Heart left ventricle (tissue), 16 donors: ENCODE results near the gene PRKG1. TPM values are rescaled to one million over a fixed set of nuclear protein-coding genes. Genes with fewer than 3 reads are reported as not detected.

ENCODE experiments used
- ATAC-seq, 4 donors: fragments of 200-7000 bp; cut with Tn5 transposase; one replicate each; pipeline ENCODE4 v1.9.1; 2020 to 2022; ENCODE audit warnings: moderate library complexity in 4 of 4, mild to moderate bottlenecking in 3 of 4, moderate number of reproducible peaks in 1 of 4
- DNase-seq, 5 donors: peaks; one replicate each; pipeline ENCODE4 v3.0.0-alpha.2; 2020
- H3K27ac ChIP-seq, 12 donors: fragments of 200-600 bp; sonication (generic) in 4 of 12; one replicate each; pipeline versions ENCODE4 v1.5.0 to v1.8.0; 2016 to 2022; ENCODE audit warnings: mild to moderate bottlenecking in 2 of 12
- H3K27me3 ChIP-seq, 9 donors: fragments of 200-600 bp; sonication (generic) in 2 of 9; one replicate each; pipeline versions ENCODE4 v1.5.1 to v1.8.0; 2016 to 2022; ENCODE audit warnings: mild to moderate bottlenecking in 3 of 9
- H3K36me3 ChIP-seq, 9 donors: fragments of 200-600 bp; sonication (generic) in 2 of 9; one replicate each; pipeline versions ENCODE4 v1.5.0 to v1.8.0; 2018 to 2022; ENCODE audit warnings: mild to moderate bottlenecking in 2 of 9
- H3K4me1 ChIP-seq, 12 donors: fragments of 200-600 bp; sonication (generic) in 4 of 12; one replicate each; pipeline versions ENCODE4 v1.5.0 to v1.8.0; 2016 to 2022; ENCODE audit warnings: mild to moderate bottlenecking in 3 of 12
- H3K4me3 ChIP-seq, 12 donors: fragments of 200-600 bp; sonication (generic) in 4 of 12; one replicate each; pipeline versions ENCODE4 v1.5.0 to v1.8.0; 2017 to 2022; ENCODE audit warnings: mild to moderate bottlenecking in 9 of 12, moderate library complexity in 4 of 12
- H3K9me3 ChIP-seq, 12 donors: fragments of 200-600 bp; sonication (generic) in 4 of 12; one replicate each; pipeline versions ENCODE4 v1.5.0 to v1.8.0; 2016 to 2022; ENCODE audit warnings: mild to moderate bottlenecking in 1 of 12
- CTCF ChIP-seq, 12 donors: fragments of 200-600 bp; sonication (generic) in 4 of 12; IDR thresholded peaks; one replicate each; pipeline versions ENCODE4 v1.5.0 to v1.8.0; 2018 to 2022; ENCODE audit warnings: antibody characterized with exemption in 12 of 12, mild to moderate bottlenecking in 5 of 12
- POLR2A ChIP-seq, 2 donors: fragments of 450-650 bp; IDR thresholded peaks; one replicate each; pipeline ENCODE4 v1.6.1; 2017; ENCODE audit warnings: antibody characterized with exemption in 2 of 2, mild to moderate bottlenecking in 2 of 2, moderate library complexity in 2 of 2
- WGBS, 4 donors: extraction: QIAGEN DNeasy Blood & Tissue Kit in 2 of 4; methylation state at CpG; one replicate each; pipeline versions ENCODE4 v1.1.5 to v1.1.7; 2013 to 2018; 5-methylcytosine and 5-hydroxymethylcytosine counted together
- intact Hi-C, 10 donors: fragments of 100-400 bp; cut with DNase I; formaldehyde crosslinking; loops; one replicate each; pipeline versions ENCODE4 v1.11.1 to v1.14.2; 2022
- polyA plus RNA-seq, 2 donors: library from polyadenylated mRNA; stranded (reverse); fragments of 200-250 nt; gene quantifications; one replicate each; pipeline ENCODE4 v1.2.3, GENCODE V29; 2013
- total RNA-seq, 9 donors: library from RNA; depleted of rRNA in 2 of 9; stranded (reverse); fragments of >200 nt in 2 of 9; fragmentation: NEBNext Ultra II Directional in 3 of 9; extraction: Animal tissue kit (Norgen Biotek cat#: 25700) in 3 of 9; gene quantifications; one replicate each; pipeline versions ENCODE4 v1.1.0 to v1.2.4, GENCODE V29; 2016 to 2023
- donor health status: ischemic (EF 13 %, LVEDD 7.1; RV severe dilation, severe dysfunction).
- donor health status: healthy with polysubstance abuse.
- donor health status: DM: no; HTN: yes; CAD: no.
- donor health status: DM: no; HTN: no; CAD: no.
- donor health status: ischemic (EF 25% LVEDD 6.9; RV normal size, moderate dysfunction).
- donor health status: ischemic (EF 25% LVEDD 5.7; RV mildly dilated, moderate dysfunction).
- donor health status: healthy.
- donor health status: DM: yes; HTN: yes; CAD: no.
- donor health status: ischemic (EF 35%, LVEDD 5.7; RV mildly dilated, moderate dysfunction).
- donor health status: nonischemic (EF 11% LVEDD 7.7; RV severe dilation, severe dysfunction).
- donor health status: DM: yes; HTN: yes; CAD: no.
- donor health status: PGD.
- donor health status: ischemic (EF 29% LVEDD 5.4; RV normal size, mild dysfunction).
- donor health status: nonischemic (EF 23%, LVEDD 6.1; RV moderate dilation, normal function).

PRKG1 gene
- total and polyA plus RNA-seq, 11 donors, result 5.5 to 37.3 (median 29.3) TPM

GRCh38 chr10:51630640-51631005 lies 556.3 kb downstream of the PRKG1 start:
- ATAC-seq (no peak), DNase-seq (no peak)
- H3K27ac ChIP-seq, result no peak overlapping the region
- no peak for TF ChIP-seq POLR2A (IDR thresholded peaks at IDR 0.05)
- TF ChIP-seq CTCF (IDR thresholded peaks at IDR 0.05), result no peak
- H3K4me1 ChIP-seq, result peaks cover 0 to 5% (median 0%) of the 10 kb centered on the region in 12 donors
- no peak overlapping the region for H3K4me3 ChIP-seq
- H3K27me3 ChIP-seq, result no peaks in the 10 kb centered on the region
- WGBS, 4 donors, result 68 to 88% (median 82%) methylated on average over 7 of the region's 7 CpGs
- H3K9me3 ChIP-seq, result no peaks in the 10 kb centered on the region
- H3K36me3 ChIP-seq, result no peaks in the 10 kb centered on the region
- intact Hi-C loops, result no loop called here

- H3K27me3 ChIP-seq, result no peaks in the 10 kb centered on the region
- 65 to 79% (median 76%) methylated on average over 1 of the region's 1 CpG for WGBS, 4 donors
- no peak for TF ChIP-seq POLR2A (IDR thresholded peaks at IDR 0.05)
- TF ChIP-seq CTCF (IDR thresholded peaks at IDR 0.05), result no peak
- no peaks in the 10 kb centered on the region for H3K36me3 ChIP-seq
- H3K9me3 ChIP-seq, result no peaks in the 10 kb centered on the region
- no peak for ATAC-seq
- intact Hi-C loops, result no loop called here
- no peak for DNase-seq
- peaks cover 0 to 7% (median 0%) of the 10 kb centered on the region in 12 donors for H3K4me1 ChIP-seq
- no peak overlapping the region for H3K27ac ChIP-seq
- no peak overlapping the region for H3K4me3 ChIP-seq
Observed at GRCh38 chr10:51635436-51635835, 561.1 kb downstream of the PRKG1 start.

GRCh38 chr10:51638211-51638610 lies 563.9 kb downstream of the PRKG1 start:
- ATAC-seq (no peak), DNase-seq (no peak)
- peaks cover 0 to 15% (median under 1%) of the 10 kb centered on the region in 12 donors for H3K4me1 ChIP-seq
- no peak for TF ChIP-seq POLR2A (IDR thresholded peaks at IDR 0.05)
- no peak for TF ChIP-seq CTCF (IDR thresholded peaks at IDR 0.05)
- no peaks in the 10 kb centered on the region for H3K9me3 ChIP-seq
- no peak overlapping the region for H3K27ac ChIP-seq
- intact Hi-C loops, result no loop called here
- no peaks in the 10 kb centered on the region for H3K36me3 ChIP-seq
- H3K27me3 ChIP-seq, result no peaks in the 10 kb centered on the region
- no peak overlapping the region for H3K4me3 ChIP-seq
- 91 to 95% (median 94%) methylated on average over 4 of the region's 4 CpGs for WGBS, 4 donors

- Histone ChIP-seq H3K27ac (no peak overlapping the region), H3K4me1 (peaks cover 0 to 16% (median 2%) of the 10 kb centered on the region in 12 donors), H3K4me3 (no peak overlapping the region), H3K9me3 (no peaks in the 10 kb centered on the region), H3K27me3 (no peaks in the 10 kb centered on the region), H3K36me3 (no peaks in the 10 kb centered on the region)
- intact Hi-C loops, result no loop called here
- ATAC-seq (no peak), DNase-seq (no peak)
- no peak for TF ChIP-seq CTCF (IDR thresholded peaks at IDR 0.05)
- TF ChIP-seq POLR2A (IDR thresholded peaks at IDR 0.05), result no peak
- 53 to 69% (median 63%) methylated on average over 1 of the region's 1 CpG for WGBS, 4 donors
Observed at GRCh38 chr10:51638737-51639136, 564.5 kb downstream of the PRKG1 start.
